Gastrocnemius medialis (tissue), 4 donors: ENCODE results near the gene FLT1. TPM values are rescaled to one million over a fixed set of nuclear protein-coding genes. Genes with fewer than 3 reads are reported as not detected.

Experiments
- ATAC-seq, 2 donors: fragments of 150-250 bp; one replicate each; pipeline ENCODE4 v1.9.1; 2016
- DNase-seq, 2 donors: peaks; one replicate each; pipeline ENCODE4 v3.0.0-alpha.2; 2019
- H3K27ac ChIP-seq, 4 donors: fragments of 200-600 bp; sonication (generic); 1 replicate in 1 of 4; 2 replicates in 3 of 4; pipeline ENCODE4 v1.5.1; 2016 to 2018; ENCODE audit warnings: mild to moderate bottlenecking in 2 of 4, moderate library complexity in 1 of 4
- H3K27me3 ChIP-seq, 3 donors: fragments of 200-600 bp; sonication (generic) in 2 of 3; 1 replicate in 1 of 3; 2 replicates in 2 of 3; pipeline versions ENCODE4 v1.5.1 to v1.6.0; 2016 to 2019; ENCODE audit warnings: mild to moderate bottlenecking in 1 of 3, moderate library complexity in 1 of 3
- H3K36me3 ChIP-seq, 2 donors: fragments of 200-600 bp; sonication (generic) in 1 of 2; one replicate each; pipeline ENCODE4 v1.5.1; 2017 to 2018
- H3K4me1 ChIP-seq, 2 donors: fragments of 200-600 bp; sonication (generic) in 1 of 2; one replicate each; pipeline ENCODE4 v1.5.1; 2016 to 2017; ENCODE audit warnings: mild to moderate bottlenecking in 2 of 2
- H3K4me3 ChIP-seq, 4 donors: fragments of 200-600 bp; sonication (generic) in 3 of 4; 1 replicate in 1 of 4; 2 replicates in 3 of 4; pipeline ENCODE4 v1.5.1; 2016 to 2019; ENCODE audit warnings: mild to moderate bottlenecking in 2 of 4
- H3K9me3 ChIP-seq, 3 donors: fragments of 200-600 bp; sonication (generic) in 2 of 3; 1 replicate in 1 of 3; 2 replicates in 2 of 3; pipeline ENCODE4 v1.5.1; 2016 to 2019
- CTCF ChIP-seq, 5 experiments: fragments of 450-650 bp in 3 of 5; fragments of 200-600 bp in 2 of 5; sonication (generic) in 2 of 5; IDR thresholded peaks in 4 of 5; conservative IDR thresholded peaks in 1 of 5; 1 replicate in 4 of 5; 2 replicates in 1 of 5; pipeline ENCODE4 v1.5.1; 2016 to 2019; ENCODE audit warnings: antibody characterized with exemption in 5 of 5, mild to moderate bottlenecking in 3 of 5, moderate library complexity in 3 of 5
- POLR2A ChIP-seq, 2 donors: fragments of 450-650 bp; IDR thresholded peaks; one replicate each; pipeline ENCODE4 v1.6.1; 2017; ENCODE audit warnings: antibody characterized with exemption in 2 of 2, mild to moderate bottlenecking in 2 of 2, moderate library complexity in 2 of 2
- in situ Hi-C, 4 donors: fragments of 200-750 bp; cut with MboI; loops; one replicate each; pipeline versions ENCODE4 v1.15.0 to v1.8.0; 2017; ENCODE audit warnings: low sequenced_read_pairs in 4 of 4
- intact Hi-C: fragments of 100-400 bp; cut with DNase I; formaldehyde crosslinking; loops from one replicate; pipeline ENCODE4 v1.15.1; 2023; ENCODE audit warnings: low total_unique reads
- total RNA-seq, 4 donors: library from RNA; depleted of rRNA; stranded (reverse); fragments of >200 nt; gene quantifications; one replicate each; pipeline versions ENCODE4 v1.1.0 to v1.2.3, GENCODE V29; 2016

The FLT1 gene
- total RNA-seq, 4 donors from 2014 or later, result 20.7 to 42.9 (median 29.5) TPM

DNA sequence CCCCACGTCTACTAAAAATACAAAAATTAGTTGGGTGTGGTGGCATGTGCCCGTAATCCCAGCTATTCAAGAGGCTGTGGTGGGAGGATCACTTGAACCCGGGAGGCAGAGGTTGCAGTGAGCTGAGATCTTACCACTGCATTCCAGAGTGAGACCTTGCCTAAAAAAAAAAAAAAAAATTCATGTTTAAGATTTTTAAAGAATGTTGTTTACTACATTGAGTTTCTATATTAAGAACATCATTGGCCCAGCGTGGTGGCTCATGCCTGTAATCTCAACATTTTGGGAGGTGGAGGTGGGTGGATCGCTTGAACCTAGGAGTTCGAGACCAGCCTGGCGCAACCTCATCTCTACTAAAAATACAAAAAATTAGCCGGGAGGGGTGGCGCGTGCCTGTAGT, 31.9 kb upstream of the FLT1 start:
- peaks cover 13 to 27% (median 14%) of the 10 kb centered on the region in 3 donors for H3K27me3 ChIP-seq
- H3K9me3 ChIP-seq, result no peaks in the 10 kb centered on the region
- no peak overlapping the region for H3K4me3 ChIP-seq
- intact Hi-C loops, result no loop called here
- ATAC-seq, result no peak
- no peak for TF ChIP-seq CTCF (IDR thresholded peaks at IDR 0.05 in 4 of 5, conservative IDR thresholded peaks at IDR 0.05 in 1 of 5)
- TF ChIP-seq POLR2A (IDR thresholded peaks at IDR 0.05), result no peak
- H3K27ac ChIP-seq, result no peak overlapping the region
- no peaks in the 10 kb centered on the region for H3K36me3 ChIP-seq
- in situ Hi-C loops, result no loop called here
- no peak for DNase-seq
- H3K4me1 ChIP-seq, result peaks cover 0 to 6% of the 10 kb centered on the region in 2 donors

- in situ Hi-C loops, result no loop called here
- DNase-seq, result no peak
Observed at GRCh38 chr13:28522871-28523270, 27.9 kb upstream of the FLT1 start.

DNA sequence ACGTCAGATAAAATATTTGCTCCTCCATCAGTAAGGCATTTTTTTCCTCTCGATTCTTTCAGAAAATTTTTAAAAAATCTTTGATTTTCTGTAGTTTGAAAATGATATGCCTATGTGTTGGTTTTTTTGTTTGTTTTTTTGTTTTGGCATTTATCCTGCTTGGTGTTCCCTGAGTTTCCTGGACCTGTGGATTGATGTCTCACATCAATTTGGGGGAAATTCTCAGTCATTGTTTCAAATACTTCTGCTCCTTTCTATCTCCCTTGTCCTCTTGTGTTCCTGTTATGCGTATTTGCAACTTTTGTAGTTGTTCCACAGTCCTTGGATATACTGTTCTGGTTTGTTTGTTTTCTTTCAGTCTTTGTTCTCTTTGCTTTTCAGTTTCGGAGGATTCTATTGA, 18.8 kb upstream of the FLT1 start:
- H3K9me3 ChIP-seq, result no peaks in the 10 kb centered on the region
- H3K4me1 ChIP-seq, result no peaks in the 10 kb centered on the region
- no peaks in the 10 kb centered on the region for H3K36me3 ChIP-seq
- H3K4me3 ChIP-seq, result no peak overlapping the region
- TF ChIP-seq CTCF (IDR thresholded peaks at IDR 0.05 in 4 of 5, conservative IDR thresholded peaks at IDR 0.05 in 1 of 5) (no peak), POLR2A (IDR thresholded peaks at IDR 0.05) (no peak)
- in situ Hi-C loops (no loop called here), intact Hi-C loops (no loop called here)
- H3K27me3 ChIP-seq, result no peaks in the 10 kb centered on the region
- ATAC-seq (no peak), DNase-seq (no peak)
- no peak overlapping the region for H3K27ac ChIP-seq

More at GRCh38 chr13:28522871-28523270, 27.9 kb upstream of the FLT1 start:
- no peaks in the 10 kb centered on the region for H3K27me3 ChIP-seq
- intact Hi-C loops, result no loop called here
- ATAC-seq, result no peak
- H3K4me1 ChIP-seq, result no peaks in the 10 kb centered on the region
- TF ChIP-seq CTCF (IDR thresholded peaks at IDR 0.05 in 4 of 5, conservative IDR thresholded peaks at IDR 0.05 in 1 of 5) (no peak), POLR2A (IDR thresholded peaks at IDR 0.05) (no peak)
- H3K4me3 ChIP-seq, result no peak overlapping the region
- H3K9me3 ChIP-seq, result no peaks in the 10 kb centered on the region
- H3K36me3 ChIP-seq, result no peaks in the 10 kb centered on the region
- no peak overlapping the region for H3K27ac ChIP-seq

DNA sequence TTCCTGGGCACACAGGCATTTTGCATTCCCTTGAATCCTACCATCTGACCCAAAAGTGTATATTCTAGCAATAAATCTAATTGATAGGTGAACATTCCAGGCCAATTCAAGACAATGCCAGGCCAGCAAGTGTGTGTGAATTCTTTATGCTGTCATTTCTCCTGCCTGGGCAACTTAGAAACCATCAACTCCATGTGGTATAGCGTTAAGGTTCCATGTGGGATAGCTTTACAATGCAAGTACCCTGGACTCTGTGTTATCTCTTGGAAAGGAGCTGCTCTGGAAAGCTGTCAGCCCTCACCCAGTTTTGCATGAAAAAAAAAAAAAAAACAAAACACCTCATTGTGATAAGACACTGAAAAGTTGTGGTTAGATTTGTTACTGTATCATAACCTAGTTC, 15.6 kb upstream of the FLT1 start:
- Histone ChIP-seq H3K4me3 (no peak overlapping the region), H3K27me3 (no peaks in the 10 kb centered on the region), H3K27ac (no peak overlapping the region), H3K36me3 (no peaks in the 10 kb centered on the region), H3K4me1 (no peaks in the 10 kb centered on the region), H3K9me3 (no peaks in the 10 kb centered on the region)
- ATAC-seq (no peak), DNase-seq (no peak)
- intact Hi-C loops (no loop called here), in situ Hi-C loops (no loop called here)
- no peak for TF ChIP-seq CTCF (IDR thresholded peaks at IDR 0.05 in 4 of 5, conservative IDR thresholded peaks at IDR 0.05 in 1 of 5)
- TF ChIP-seq POLR2A (IDR thresholded peaks at IDR 0.05), result no peak

- H3K27ac ChIP-seq, result no peak overlapping the region
- in situ Hi-C loops (no loop called here), intact Hi-C loops (no loop called here)
- no peak for DNase-seq
- TF ChIP-seq CTCF (IDR thresholded peaks at IDR 0.05 in 4 of 5, conservative IDR thresholded peaks at IDR 0.05 in 1 of 5), result no peak
- TF ChIP-seq POLR2A (IDR thresholded peaks at IDR 0.05), result no peak
- H3K27me3 ChIP-seq, result no peaks in the 10 kb centered on the region
- no peak overlapping the region for H3K4me3 ChIP-seq
- H3K4me1 ChIP-seq, result no peaks in the 10 kb centered on the region
- no peaks in the 10 kb centered on the region for H3K9me3 ChIP-seq
- ATAC-seq, result no peak
- H3K36me3 ChIP-seq, result no peaks in the 10 kb centered on the region
Observed at GRCh38 chr13:28510066-28510465, 15.1 kb upstream of the FLT1 start.
